Activated CD4-positive, alpha-beta memory T cell treated with anti-CD3 and anti-CD28 coated beads, Interleukin-2, amount 10 ng/mL, durations not matched to agents 7 days and 5 days (primary cell): ENCODE data around the gene CALM1. TPM values are rescaled to one million over a fixed set of nuclear protein-coding genes. Genes with fewer than 3 reads are reported as not detected.
A peak's percentile ranks its signal among the peaks of the same experiment; 100 is the strongest.

Experiments used
- CTCF ChIA-PET: fragments of 350-600 bp; sonication (Branson Sonifier 250); formaldehyde crosslinking; loops from one replicate; lab custom pipeline; 2021; ENCODE audit warnings: antibody characterized with exemption, inconsistent platforms; lab: Charles Lee
- POLR2A ChIA-PET: fragments of 350-600 bp; sonication (Branson Sonifier 250); formaldehyde crosslinking; loops from one replicate; lab custom pipeline; 2021; ENCODE audit warnings: antibody characterized with exemption; lab: Charles Lee
- DNase-seq: peaks from one replicate; pipeline ENCODE4 v3.0.0-alpha.2; 2020
- H3K27ac Mint-ChIP-seq: one replicate; pipeline ENCODE4 v1.8.0; 2021; ENCODE audit warnings: mild to moderate bottlenecking, mixed read lengths
- H3K27me3 Mint-ChIP-seq: one replicate; pipeline ENCODE4 v1.8.0; 2021; ENCODE audit warnings: mixed read lengths
- H3K36me3 Mint-ChIP-seq: one replicate; pipeline ENCODE4 v1.8.0; 2021; ENCODE audit warnings: low read depth, mixed read lengths
- H3K4me1 Mint-ChIP-seq: one replicate; pipeline ENCODE4 v1.8.0; 2021; ENCODE audit warnings: mixed read lengths
- H3K4me3 Mint-ChIP-seq: one replicate; pipeline ENCODE4 v1.8.0; 2021; ENCODE audit warnings: mild to moderate bottlenecking, mixed read lengths
- H3K9me3 Mint-ChIP-seq: one replicate; pipeline ENCODE4 v1.8.0; 2021; ENCODE audit warnings: mixed read lengths
- total RNA-seq, 2 experiments: library from RNA; stranded (reverse); gene quantifications; one replicate each; pipeline ENCODE4 v1.2.3, GENCODE V29; 2021

CALM1 gene
- total RNA-seq, 2 experiments from 2014 or later = 901 TPM

DNA sequence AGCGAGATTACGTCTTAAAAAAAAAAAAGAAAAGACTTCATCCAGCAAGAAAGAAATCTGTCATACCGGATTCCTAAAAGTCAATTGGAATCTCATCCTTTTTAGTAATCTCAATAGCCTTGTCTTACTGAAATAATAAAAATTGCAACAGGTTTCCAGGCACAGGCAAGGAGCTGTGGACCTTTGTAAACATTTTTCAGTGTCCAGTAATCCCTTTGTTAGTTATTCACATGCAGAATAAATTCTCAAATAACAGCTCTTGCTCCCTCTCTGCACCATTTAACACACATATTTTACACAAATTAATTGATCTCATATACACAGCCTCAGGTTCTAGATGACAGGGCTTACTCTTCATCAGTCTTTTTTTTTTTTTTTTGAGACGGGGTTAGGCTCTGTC is 22.0 kb upstream of the CALM1 start:
- no peak overlapping the region for H3K27ac Mint-ChIP-seq
- POLR2A ChIA-PET = interaction anchor here (0.6 to 1.8 kb wide), 4 partner anchors 8 to 26 kb away, joined by 3 to 9 read pairs (median 4); no protein-coding TSS in a partner anchor
- H3K4me1 Mint-ChIP-seq = no peaks in the 10 kb centered on the region
- CTCF ChIA-PET = interaction anchor here (1.1 kb wide), 1 partner anchor 25 kb away, joined by 3 read pairs; no protein-coding TSS in a partner anchor
- H3K27me3 Mint-ChIP-seq = peaks cover 2% of the 10 kb centered on the region
- no peak overlapping the region for H3K4me3 Mint-ChIP-seq
- no peaks in the 10 kb centered on the region for H3K36me3 Mint-ChIP-seq
- H3K9me3 Mint-ChIP-seq = no peaks in the 10 kb centered on the region
- no peak for DNase-seq

DNA sequence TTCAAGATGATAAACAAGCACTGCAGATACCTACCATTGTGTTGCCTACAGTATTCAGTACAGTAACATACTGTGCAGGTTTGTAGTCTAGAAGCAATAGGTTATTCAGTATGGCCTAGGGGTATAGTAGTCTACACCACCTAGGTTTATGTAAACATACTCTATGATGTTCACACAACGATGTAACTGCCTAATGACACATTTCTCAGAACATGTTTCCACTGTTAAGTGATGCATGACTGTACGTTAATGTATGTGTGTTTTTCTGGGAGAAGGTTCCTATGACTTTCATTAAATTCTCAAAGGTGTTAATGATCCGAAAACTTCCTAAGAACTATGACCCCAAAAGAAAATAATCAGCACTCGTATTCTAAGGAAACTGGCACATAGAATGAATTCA is 20.9 kb upstream of the CALM1 start:
- ChIA-PET CTCF (interaction anchor here (1.1 kb wide), 1 partner anchor 24 kb away, joined by 3 read pairs; no protein-coding TSS in a partner anchor), POLR2A (no interaction called here)
- Mint-ChIP-seq H3K27me3 (no peaks in the 10 kb centered on the region), H3K36me3 (no peaks in the 10 kb centered on the region), H3K4me3 (no peak overlapping the region), H3K9me3 (no peaks in the 10 kb centered on the region), H3K4me1 (no peaks in the 10 kb centered on the region), H3K27ac (no peak overlapping the region)
- no peak for DNase-seq

DNA sequence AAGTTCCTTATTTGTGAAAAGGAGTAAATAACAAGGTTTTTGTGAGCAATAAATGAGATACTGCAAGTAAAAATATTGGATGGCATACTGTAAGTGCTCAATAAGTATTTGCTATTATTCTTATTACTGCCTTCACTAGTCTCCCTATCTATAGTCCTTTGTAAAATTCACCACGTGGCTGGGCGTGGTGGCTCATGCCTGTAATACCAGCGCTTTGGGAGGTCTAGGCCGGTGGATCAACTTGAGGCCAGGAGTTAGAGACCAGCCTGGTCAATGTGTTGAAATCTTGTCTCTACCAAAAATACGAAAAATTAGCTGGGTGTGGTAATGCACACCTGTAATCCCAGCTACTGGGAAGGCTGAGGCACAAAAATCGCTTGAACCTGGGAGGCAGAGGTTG is 18.6 kb upstream of the CALM1 start:
- Mint-ChIP-seq H3K27ac (no peak overlapping the region), H3K4me1 (no peaks in the 10 kb centered on the region), H3K36me3 (no peaks in the 10 kb centered on the region), H3K4me3 (no peak overlapping the region), H3K27me3 (no peaks in the 10 kb centered on the region), H3K9me3 (no peaks in the 10 kb centered on the region)
- ChIA-PET CTCF (no interaction called here), POLR2A (interaction anchor here (0.8 to 12.0 kb wide), 2 partner anchors 22 to 47 kb away, joined by 4 to 733 read pairs; partner anchors contain the start of gene CALM1)
- DNase-seq = no peak

DNA sequence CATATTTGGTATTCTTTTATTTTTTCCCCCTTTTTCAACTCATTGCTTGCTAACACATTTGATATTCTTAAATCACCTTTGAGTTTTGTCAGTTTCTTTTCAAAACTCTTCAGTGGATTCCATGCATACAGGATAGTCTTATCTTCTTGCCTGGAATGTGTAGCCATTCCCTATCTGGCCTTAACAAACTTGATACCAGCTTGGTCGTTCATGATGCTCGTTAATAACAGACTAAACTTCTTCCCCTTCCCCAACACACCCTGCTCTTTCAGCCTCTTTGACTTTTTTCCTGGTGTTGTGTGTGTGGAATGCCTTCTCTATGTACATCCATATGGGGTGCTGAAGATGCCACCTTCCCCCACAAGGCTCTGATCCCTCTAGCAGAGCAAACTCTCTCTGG is 17.7 kb upstream of the CALM1 start:
- POLR2A ChIA-PET = interaction anchor here (0.8 to 12.0 kb wide), 2 partner anchors 21 to 48 kb away, joined by 4 to 733 read pairs; partner anchors contain the start of gene CALM1

DNA sequence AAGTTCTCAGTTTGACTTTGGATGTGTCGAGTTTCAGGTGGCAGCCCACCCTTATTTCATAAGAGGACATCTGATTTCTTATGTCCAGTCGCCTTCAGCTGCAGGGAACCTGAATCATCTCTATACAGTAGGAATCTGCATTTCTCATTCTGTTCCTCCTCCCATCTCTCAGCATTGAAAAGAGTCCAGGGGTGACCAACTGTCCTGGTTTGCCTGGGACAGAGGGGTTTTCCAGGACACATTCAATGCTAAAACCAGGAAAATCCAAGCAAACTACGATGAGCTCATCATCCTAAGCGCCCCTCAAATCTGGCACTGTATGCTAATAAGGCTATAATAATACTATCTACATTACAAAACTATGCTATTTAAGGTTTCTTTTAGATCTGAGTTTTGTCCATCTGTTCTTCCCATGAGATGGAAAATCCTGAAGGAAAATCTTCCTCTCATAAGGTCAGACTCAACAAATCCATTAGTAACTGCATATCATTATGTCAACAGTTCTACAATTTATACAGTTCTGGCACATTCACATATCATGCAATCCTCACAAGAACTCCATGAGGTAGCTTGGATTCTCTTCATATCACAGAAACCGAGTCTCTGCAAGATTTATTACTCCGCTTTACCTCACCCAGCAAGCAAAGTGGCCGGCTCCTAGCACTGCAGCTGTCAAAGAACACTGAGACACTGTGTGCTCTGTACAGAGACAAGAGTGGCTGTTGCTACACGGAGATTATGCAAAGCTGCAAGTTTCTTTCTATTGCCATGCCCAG is 15.6 kb upstream of the CALM1 start:
- no peaks in the 10 kb centered on the region for H3K36me3 Mint-ChIP-seq
- no peaks in the 10 kb centered on the region for H3K9me3 Mint-ChIP-seq
- POLR2A ChIA-PET = interaction anchor here (1.1 to 12.0 kb wide), 8 partner anchors 12 to 426 kb away, joined by 3 to 733 read pairs (median 8); partner anchors contain the start of genes CALM1, EFCAB11, NRDE2 and PSMC1
- no peaks in the 10 kb centered on the region for H3K27me3 Mint-ChIP-seq
- CTCF ChIA-PET = interaction anchor here (0.6 to 2.9 kb wide), 4 partner anchors 18 to 377 kb away, joined by 3 to 24 read pairs (median 6); no protein-coding TSS in a partner anchor
- peaks cover 18% of the 10 kb centered on the region for H3K4me1 Mint-ChIP-seq
- H3K4me3 Mint-ChIP-seq = peak overlapping the region; percentile 32
- no peak overlapping the region for H3K27ac Mint-ChIP-seq
- no peak for DNase-seq

More for the DNA sequence above, 17.7 kb upstream of the CALM1 start:
- no peak overlapping the region for H3K4me3 Mint-ChIP-seq
- CTCF ChIA-PET = no interaction called here
- H3K9me3 Mint-ChIP-seq = no peaks in the 10 kb centered on the region
- H3K27ac Mint-ChIP-seq = no peak overlapping the region
- peaks cover 2% of the 10 kb centered on the region for H3K4me1 Mint-ChIP-seq
- H3K27me3 Mint-ChIP-seq = no peaks in the 10 kb centered on the region
- DNase-seq = no peak
- H3K36me3 Mint-ChIP-seq = no peaks in the 10 kb centered on the region

DNA sequence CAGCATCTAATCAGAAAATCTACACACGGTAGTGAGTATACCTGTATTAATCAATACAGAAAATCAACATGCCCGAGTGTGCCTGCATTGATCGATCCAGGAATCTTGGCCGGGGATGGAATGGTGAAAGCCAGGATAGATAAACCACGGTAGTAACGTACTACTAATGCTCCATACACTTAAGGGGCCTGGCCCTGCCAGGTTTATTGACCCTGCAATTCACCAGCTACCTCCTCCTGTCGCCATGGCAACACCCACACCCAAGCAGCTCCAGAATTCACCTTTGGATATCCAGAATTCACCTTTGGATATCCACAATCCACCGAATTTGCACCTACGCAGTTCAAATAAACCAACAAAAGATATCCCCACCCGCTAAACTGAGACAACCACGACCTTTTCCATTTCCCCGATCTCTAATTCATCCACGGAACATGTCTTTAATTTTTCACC is 14.8 kb upstream of the CALM1 start:
- Mint-ChIP-seq H3K4me1 (peaks cover 20% of the 10 kb centered on the region), H3K36me3 (no peaks in the 10 kb centered on the region), H3K27me3 (no peaks in the 10 kb centered on the region), H3K27ac (no peak overlapping the region), H3K4me3 (no peak overlapping the region), H3K9me3 (no peaks in the 10 kb centered on the region)
- CTCF ChIA-PET = interaction anchor here (0.6 to 3.9 kb wide), 6 partner anchors 15 to 442 kb away, joined by 3 to 31 read pairs (median 6); partner anchors contain the start of gene CALM1
- DNase-seq = peak; percentile 27
- POLR2A ChIA-PET = interaction anchor here (0.7 to 12.0 kb wide), 21 partner anchors 8 to 733 kb away, joined by 3 to 733 read pairs (median 5); partner anchors contain the start of genes CALM1, EFCAB11, NRDE2 and PSMC1

DNA sequence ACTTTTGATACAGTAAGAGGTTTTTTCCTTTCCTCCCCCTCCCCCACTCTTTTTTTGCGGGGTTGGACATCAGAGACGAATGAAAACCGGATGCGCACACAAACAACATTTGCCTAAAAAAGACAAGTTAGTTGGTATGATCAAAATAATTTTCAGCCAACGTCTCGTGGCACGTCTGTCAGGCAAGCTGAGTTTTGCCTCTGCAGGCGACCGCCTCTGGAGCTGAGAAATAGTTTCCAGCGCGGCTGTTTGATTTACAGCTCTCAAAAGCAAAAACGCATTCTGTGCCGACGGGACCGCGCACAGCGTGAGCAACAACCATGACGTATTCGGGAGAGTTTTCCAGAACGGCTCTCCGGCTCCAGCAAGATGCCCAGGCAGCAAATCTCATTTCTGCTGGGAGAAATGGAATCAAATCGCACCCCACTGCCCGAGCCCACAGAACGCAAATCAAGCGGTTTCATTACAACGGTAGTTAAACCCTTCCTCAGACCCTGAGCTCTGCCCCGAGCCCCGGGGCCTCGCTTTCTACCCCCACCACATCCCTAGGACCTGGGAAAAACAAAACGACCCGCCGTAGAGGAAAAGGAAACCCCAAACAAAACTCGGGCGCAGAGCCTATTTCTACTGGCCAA is 14.2 kb upstream of the CALM1 start:
- H3K27ac Mint-ChIP-seq = no peak overlapping the region
- no peak overlapping the region for H3K4me3 Mint-ChIP-seq
- POLR2A ChIA-PET = interaction anchor here (0.7 to 12.0 kb wide), 30 partner anchors 8 to 1657 kb away, joined by 3 to 733 read pairs (median 4); partner anchors contain the start of genes CALM1, EFCAB11, NRDE2 and PSMC1
- no peaks in the 10 kb centered on the region for H3K27me3 Mint-ChIP-seq
- no peaks in the 10 kb centered on the region for H3K9me3 Mint-ChIP-seq
- CTCF ChIA-PET = interaction anchor here (1.0 to 3.9 kb wide), 9 partner anchors 14 to 443 kb away, joined by 3 to 31 read pairs (median 4); partner anchors contain the start of genes CALM1 and PSMC1
- H3K36me3 Mint-ChIP-seq = no peaks in the 10 kb centered on the region
- H3K4me1 Mint-ChIP-seq = peaks cover 20% of the 10 kb centered on the region
- peak; percentile 76 for DNase-seq

DNA sequence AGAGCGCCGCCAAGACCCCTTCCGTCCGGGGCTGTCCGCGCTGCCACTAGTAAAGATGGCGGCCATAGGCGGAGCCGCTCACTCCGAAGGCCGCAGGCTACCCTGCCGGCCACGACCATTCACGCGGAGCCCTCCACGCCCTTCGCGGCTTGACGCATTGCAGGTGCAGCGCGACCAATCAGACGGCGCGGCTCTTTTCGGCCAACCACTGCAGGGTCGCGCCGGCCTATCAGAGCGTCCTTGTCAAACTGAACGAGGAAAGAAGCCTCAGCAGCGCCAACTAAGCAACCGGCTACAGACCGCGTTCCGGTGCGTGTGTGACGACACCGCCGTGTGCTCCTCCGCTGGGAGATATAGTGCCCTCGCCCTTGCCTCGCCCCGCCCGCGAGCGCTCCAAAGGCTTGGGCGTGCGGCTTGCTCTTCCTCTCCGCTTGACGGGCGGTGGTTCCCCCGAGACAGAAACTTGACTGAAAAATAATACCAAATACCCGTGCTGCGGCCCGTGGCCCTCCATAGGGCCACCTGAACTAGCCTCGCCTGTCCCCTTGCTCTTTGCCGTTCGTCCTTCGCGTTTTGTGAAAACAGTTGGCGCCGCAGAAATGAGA is 13.6 kb upstream of the CALM1 start:
- H3K4me3 Mint-ChIP-seq = no peak overlapping the region
- DNase-seq = peak; percentile 99
- CTCF ChIA-PET = interaction anchor here (1.0 to 3.9 kb wide), 10 partner anchors 14 to 444 kb away, joined by 3 to 31 read pairs (median 4); partner anchors contain the start of genes CALM1 and PSMC1
- H3K36me3 Mint-ChIP-seq = no peaks in the 10 kb centered on the region
- POLR2A ChIA-PET = interaction anchor here (0.6 to 12.0 kb wide), 44 partner anchors 9 to 1657 kb away, joined by 3 to 733 read pairs (median 4); partner anchors contain the start of genes CALM1, DGLUCY, EFCAB11 and GPR68
- H3K4me1 Mint-ChIP-seq = peaks cover 20% of the 10 kb centered on the region
- no peak overlapping the region for H3K27ac Mint-ChIP-seq
- H3K9me3 Mint-ChIP-seq = no peaks in the 10 kb centered on the region
- no peaks in the 10 kb centered on the region for H3K27me3 Mint-ChIP-seq

DNA sequence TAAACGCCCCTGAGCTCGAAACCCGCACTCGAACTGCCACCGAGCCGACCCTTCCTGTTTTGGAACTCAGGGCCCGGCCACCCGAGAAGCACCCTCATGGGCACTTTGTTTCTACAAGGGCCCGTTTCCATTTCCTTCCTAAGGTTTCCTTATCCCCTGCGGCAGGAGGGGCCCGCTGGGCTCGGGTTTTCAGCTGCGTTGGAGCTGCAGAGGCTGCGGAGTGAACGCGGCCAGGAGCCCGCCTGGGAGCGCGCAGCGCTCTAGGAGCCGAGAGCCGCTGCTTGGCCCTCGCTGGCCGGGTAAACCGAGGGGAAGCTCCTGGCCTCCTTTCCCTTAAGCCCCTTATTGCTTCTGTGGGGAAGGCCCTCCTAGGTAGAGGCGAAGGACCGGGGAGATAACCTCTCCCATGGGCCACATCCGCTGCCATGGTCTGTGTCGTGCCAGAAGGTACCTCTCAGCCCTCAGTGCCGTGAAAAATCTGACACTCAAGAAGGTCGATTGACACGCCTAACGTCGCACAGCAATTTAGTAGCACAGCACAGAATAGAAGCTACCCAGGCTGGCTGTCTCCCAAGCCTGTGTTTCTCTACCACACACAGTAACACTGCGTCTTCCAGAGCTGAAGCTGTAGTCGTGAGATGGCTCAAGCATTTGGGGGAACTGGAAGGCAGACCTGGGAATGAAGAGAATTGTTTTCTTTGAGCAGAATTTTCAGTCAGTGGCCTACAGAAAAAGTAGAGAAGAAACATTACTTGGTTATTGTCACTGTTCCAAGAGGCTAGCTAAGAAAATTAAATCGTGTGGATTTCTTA is 12.9 kb upstream of the CALM1 start:
- Mint-ChIP-seq H3K4me3 (no peak overlapping the region), H3K9me3 (no peaks in the 10 kb centered on the region)
- POLR2A ChIA-PET = interaction anchor here (0.6 to 12.0 kb wide), 34 partner anchors 9 to 1656 kb away, joined by 3 to 733 read pairs (median 4); partner anchors contain the start of genes CALM1, DGLUCY, GPR68 and NRDE2

DNA sequence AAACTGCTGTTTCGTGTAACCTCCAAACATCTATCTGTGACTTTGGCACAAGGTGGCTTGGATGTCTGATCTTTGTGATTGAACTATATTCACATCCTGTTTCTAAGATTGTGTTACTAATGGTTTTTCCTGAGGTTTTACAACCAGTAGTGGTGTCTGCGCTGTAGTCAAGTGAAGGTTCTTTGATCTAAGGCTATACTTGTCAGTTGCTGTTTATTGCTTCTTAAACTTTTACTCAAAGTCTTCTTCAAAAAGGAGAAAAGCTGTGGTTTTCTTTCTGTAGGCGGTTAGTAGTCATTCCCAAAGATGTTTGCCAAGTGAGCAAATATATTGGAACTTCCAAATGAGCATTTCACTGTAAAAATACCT is 12.3 kb upstream of the CALM1 start:
- DNase-seq = no peak
- H3K27ac Mint-ChIP-seq = no peak overlapping the region
- H3K4me1 Mint-ChIP-seq = peaks cover 23% of the 10 kb centered on the region
- no peaks in the 10 kb centered on the region for H3K27me3 Mint-ChIP-seq
- H3K4me3 Mint-ChIP-seq = no peak overlapping the region
- CTCF ChIA-PET = interaction anchor here (3.0 to 3.9 kb wide), 2 partner anchors 12 to 15 kb away, joined by 22 to 31 read pairs; partner anchors contain the start of gene CALM1
- no peaks in the 10 kb centered on the region for H3K9me3 Mint-ChIP-seq
- POLR2A ChIA-PET = interaction anchor here (0.9 to 12.0 kb wide), 26 partner anchors 10 to 1483 kb away, joined by 3 to 733 read pairs (median 4); partner anchors contain the start of genes CALM1, DGLUCY, GPR68 and NRDE2
- H3K36me3 Mint-ChIP-seq = no peaks in the 10 kb centered on the region

More for the DNA sequence above, 12.9 kb upstream of the CALM1 start:
- Mint-ChIP-seq H3K4me1 (peaks cover 23% of the 10 kb centered on the region), H3K36me3 (no peaks in the 10 kb centered on the region), H3K27ac (no peak overlapping the region), H3K27me3 (no peaks in the 10 kb centered on the region)
- CTCF ChIA-PET = interaction anchor here (1.3 to 3.9 kb wide), 5 partner anchors 13 to 375 kb away, joined by 3 to 31 read pairs (median 8); partner anchors contain the start of gene CALM1
- DNase-seq = peak; percentile 82

DNA sequence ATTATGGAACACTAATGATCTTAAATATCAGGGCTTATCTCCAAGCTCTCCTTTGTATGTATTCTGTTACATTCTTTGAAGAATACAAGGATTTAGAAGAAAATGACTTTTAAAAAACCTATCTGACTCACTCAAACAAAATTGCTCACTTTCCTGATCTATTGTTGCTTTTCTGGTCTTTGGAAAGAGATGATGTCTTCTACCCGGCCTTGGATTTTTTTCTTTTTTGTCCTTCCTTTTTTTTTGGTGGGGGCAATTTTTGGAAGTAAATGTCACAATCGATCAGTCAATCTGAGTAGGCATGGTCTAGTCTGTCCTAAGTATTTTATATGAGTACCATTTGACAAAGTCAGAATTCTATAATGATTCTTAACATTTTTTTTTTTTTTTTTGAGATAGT is 10.5 kb upstream of the CALM1 start:
- no peak for DNase-seq
- peaks cover 23% of the 10 kb centered on the region for H3K4me1 Mint-ChIP-seq
- no peaks in the 10 kb centered on the region for H3K27me3 Mint-ChIP-seq
- H3K4me3 Mint-ChIP-seq = no peak overlapping the region
- ChIA-PET CTCF (interaction anchor here (3.0 kb wide), 1 partner anchor 13 kb away, joined by 22 read pairs; no protein-coding TSS in a partner anchor), POLR2A (interaction anchor here (1.2 to 12.0 kb wide), 2 partner anchors 14 to 442 kb away, joined by 3 to 733 read pairs; partner anchors contain the start of gene CALM1)
- no peak overlapping the region for H3K27ac Mint-ChIP-seq
- H3K36me3 Mint-ChIP-seq = no peaks in the 10 kb centered on the region
- H3K9me3 Mint-ChIP-seq = no peaks in the 10 kb centered on the region
